Liver (tissue), 3 donors: ENCODE data around the gene CHRNA4.

ENCODE experiments used
- SP1 ChIP-seq: IDR thresholded peaks from 2 replicates; pipeline ENCODE4 v1.6.1; 2018; ENCODE audit warnings: antibody characterized with exemption, mild to moderate bottlenecking
- YY1 ChIP-seq: IDR thresholded peaks from 2 replicates; pipeline ENCODE4 v1.6.1; 2016; ENCODE audit warnings: antibody characterized with exemption, mild to moderate bottlenecking
- TF ChIP-seq, protein P1 (sequence below): fragments of 150-350 bp; IDR thresholded peaks from 2 replicates; pipeline ENCODE4 v1.5.1; 2017; ENCODE audit warnings: improper control_type of control experiment, low read depth, low read length; ENCODE audit not compliant: missing input control
- TF ChIP-seq, protein P2 (sequence below): IDR thresholded peaks from 2 replicates; pipeline ENCODE4 v1.6.1; 2016; ENCODE audit warnings: antibody characterized with exemption
- donor health status: healthy.
- donor health status: healthy.

DNA sequence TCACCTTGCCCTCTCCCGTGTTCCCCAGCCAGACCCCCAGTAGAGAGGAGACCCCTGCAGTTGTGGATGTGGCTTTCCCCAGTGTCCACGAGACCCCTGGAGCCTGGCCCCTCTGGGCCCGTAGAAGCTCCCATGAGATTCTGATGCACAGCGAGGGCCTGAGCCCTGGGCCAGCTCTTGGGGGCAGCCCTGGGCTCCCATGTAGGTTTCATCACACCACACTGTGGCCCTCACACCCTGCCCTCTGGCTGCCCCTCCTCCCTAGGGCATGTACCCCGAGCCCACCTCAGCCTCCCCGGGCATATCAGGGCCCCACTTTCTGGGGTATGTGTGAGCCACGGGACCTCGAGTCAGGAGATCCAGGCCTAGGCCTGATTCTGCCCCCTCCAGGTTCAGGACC is 7.0 kb upstream of the CHRNA4 start:
- TF ChIP-seq, protein P1, sequence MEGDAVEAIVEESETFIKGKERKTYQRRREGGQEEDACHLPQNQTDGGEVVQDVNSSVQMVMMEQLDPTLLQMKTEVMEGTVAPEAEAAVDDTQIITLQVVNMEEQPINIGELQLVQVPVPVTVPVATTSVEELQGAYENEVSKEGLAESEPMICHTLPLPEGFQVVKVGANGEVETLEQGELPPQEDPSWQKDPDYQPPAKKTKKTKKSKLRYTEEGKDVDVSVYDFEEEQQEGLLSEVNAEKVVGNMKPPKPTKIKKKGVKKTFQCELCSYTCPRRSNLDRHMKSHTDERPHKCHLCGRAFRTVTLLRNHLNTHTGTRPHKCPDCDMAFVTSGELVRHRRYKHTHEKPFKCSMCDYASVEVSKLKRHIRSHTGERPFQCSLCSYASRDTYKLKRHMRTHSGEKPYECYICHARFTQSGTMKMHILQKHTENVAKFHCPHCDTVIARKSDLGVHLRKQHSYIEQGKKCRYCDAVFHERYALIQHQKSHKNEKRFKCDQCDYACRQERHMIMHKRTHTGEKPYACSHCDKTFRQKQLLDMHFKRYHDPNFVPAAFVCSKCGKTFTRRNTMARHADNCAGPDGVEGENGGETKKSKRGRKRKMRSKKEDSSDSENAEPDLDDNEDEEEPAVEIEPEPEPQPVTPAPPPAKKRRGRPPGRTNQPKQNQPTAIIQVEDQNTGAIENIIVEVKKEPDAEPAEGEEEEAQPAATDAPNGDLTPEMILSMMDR = no peak
- TF ChIP-seq, protein P2, sequence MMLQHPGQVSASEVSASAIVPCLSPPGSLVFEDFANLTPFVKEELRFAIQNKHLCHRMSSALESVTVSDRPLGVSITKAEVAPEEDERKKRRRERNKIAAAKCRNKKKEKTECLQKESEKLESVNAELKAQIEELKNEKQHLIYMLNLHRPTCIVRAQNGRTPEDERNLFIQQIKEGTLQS = no peak
- TF ChIP-seq SP1 (no peak), YY1 (no peak)
